Activated CD4-positive, alpha-beta T cell treated with anti-CD3 and anti-CD28 coated beads for 4 hours (primary cell): Measurements from ENCODE around the gene MACROD2.

Source experiments
- DNase-seq, 2 donors: peaks; one replicate each; pipeline ENCODE4 v3.0.0-alpha.2; 2020

MACROD2 gene

DNA sequence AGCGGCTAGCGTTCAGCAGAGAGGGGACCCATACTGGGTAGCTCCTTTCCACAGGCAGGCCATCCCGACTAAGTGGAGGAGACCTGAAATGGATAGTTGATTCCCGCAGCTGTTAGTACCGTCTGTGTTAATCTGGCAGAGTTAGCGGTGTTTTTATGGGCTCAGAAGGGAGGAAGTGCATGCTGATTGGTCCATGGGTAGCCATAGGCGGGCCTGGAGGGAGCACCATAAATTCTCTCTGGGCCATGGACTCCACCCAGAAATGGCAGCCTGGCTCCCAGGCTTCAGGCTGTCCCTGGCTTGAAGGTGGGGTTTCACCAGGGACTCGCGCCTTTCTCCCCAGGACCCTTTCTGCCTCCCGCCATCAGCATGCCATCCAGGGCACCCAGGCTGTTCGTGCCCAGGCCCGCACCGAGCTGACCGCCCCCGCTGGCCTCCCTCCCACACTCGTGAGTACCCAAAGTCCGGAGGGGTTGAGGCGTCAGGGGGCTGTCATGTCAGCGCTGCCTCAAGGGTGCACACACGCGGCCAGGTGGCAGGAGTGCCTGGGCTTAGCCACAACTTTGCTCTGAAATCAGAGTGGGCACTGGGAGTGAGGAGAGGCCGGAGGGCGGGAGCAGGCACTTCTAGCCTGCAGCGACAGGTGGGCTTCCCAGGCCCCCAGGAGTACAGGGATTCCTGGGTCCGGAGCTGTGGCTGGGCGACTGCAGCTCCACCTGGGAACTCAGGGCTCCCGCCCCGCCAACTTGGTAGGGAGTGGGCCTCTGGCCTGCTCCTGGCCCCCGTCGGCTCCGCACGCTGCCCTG is 1036.4 kb downstream of the MACROD2 start:
- no peak for DNase-seq

DNA sequence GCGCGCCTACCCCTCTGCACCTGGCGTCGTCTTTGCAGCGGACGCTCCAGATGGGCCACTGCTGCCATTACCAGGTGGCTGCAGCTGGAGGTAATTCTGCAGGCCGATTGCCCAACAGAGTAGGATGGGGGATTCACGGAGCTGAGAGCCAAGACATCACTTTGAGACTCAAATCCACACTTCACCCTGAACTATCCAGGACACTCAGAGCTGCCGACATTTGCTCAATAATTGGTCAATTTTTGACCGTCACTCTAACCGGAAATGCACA is 1037.0 kb downstream of the MACROD2 start:
- DNase-seq = no peak

DNA sequence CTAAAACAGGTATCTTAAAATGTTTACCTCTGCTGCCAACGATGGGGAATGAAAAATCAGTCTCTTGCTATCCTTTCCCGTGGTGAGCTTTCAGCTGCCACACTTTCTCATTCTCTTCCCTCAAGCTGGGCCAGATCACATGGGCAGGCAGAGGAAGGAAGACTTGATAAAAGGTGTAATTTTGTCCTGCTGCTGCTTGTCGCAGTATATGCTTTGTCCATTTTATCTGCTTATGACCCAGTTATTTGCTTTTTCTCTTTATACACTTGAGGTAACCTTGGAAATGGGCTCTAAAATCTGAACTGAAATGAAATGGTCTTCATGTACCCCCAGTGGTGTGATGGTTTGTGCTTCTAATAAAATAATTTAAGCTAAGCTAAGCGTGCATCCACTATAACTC is 1038.0 kb downstream of the MACROD2 start:
- no peak for DNase-seq

DNA sequence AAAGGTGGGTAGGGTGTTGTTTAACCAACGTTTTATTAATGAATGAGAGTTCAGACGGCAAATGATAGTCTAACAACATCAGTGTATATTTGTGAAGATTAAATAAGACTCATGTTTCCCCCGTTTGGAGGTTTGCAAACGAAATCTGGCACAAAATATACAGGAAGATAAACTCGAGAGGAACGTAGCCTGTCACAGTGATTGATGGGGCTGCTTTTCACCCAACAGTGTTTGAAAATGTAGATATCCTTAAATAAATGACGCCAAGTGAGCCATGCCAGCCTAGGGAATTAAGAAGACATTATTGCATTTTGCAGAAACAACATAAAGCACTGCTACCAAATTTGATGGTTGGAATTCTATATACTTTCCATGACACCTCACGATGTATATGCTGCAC is 1038.6 kb downstream of the MACROD2 start:
- DNase-seq = no peak

GRCh38 chr20:15036948-15037347 is 1041.6 kb downstream of the MACROD2 start:
- DNase-seq = no peak

GRCh38 chr20:15039088-15039752 is 1043.9 kb downstream of the MACROD2 start:
- DNase-seq = no peak

GRCh38 chr20:15042723-15043122 is 1047.4 kb downstream of the MACROD2 start:
- DNase-seq = no peak

- no peak for DNase-seq
Observed at GRCh38 chr20:15045246-15045645, 1049.9 kb downstream of the MACROD2 start.

- no peak for DNase-seq
Observed at GRCh38 chr20:15047042-15047441, 1051.7 kb downstream of the MACROD2 start.

DNA sequence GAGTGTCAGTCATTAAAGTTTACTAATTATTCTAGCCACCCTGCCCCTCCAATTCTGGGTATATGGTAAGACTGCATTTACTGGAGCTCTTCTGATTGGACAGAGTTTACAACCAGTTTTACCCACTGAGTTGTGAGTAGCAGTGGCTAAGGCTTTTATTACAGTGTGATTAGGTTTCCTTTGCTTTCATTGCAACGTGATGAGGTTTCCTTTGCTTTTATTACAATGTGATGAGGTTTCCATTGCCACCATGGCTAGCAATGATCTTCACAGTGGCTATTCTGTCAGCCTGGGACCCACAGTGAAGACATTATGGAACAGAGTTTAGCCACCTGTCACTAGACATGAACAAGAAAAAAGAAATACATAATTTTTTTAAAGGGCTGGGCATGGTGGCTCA is 1052.3 kb downstream of the MACROD2 start:
- DNase-seq = no peak

GRCh38 chr20:15056246-15056645 is 1060.9 kb downstream of the MACROD2 start:
- DNase-seq = no peak

DNA sequence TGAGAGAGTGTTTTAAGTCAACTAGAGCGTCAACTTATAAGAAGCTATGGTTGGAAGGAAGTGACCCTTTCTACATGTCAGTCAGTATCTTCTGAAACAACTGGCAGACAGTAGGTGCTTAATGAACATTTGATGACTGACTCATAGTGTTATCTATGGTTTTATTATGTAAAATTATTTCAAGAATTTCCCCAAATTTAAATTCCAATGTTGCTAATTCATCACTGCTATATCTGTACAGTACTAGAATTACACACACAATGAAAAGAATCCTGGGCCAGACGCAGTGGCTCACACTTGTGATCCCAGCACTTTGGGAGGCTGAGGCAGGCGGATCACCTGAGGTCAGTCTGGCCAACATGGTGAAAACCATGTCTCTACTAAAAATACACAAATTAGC is 1063.5 kb downstream of the MACROD2 start:
- DNase-seq = no peak

DNA sequence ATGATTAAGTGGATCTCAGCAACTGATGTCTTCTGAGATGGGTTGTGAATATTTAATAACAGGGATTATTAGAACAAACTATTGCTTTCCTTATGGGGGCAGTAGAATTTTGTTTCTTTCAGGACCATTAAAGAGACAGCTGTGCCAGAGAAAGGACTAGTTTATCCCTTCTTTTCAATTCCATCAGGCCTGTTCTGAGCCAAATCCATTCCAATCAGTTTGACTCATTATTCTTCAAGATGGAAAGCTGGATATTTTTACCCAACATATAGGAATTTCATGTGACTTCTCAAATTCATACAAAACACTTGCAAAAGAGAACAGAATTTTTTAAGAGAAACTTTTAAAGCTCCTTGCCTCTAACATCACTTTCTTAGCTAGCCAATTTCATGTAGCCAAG is 1064.1 kb downstream of the MACROD2 start:
- no peak for DNase-seq

- no peak for DNase-seq
Observed at GRCh38 chr20:15060265-15061060, 1065.1 kb downstream of the MACROD2 start.

DNA sequence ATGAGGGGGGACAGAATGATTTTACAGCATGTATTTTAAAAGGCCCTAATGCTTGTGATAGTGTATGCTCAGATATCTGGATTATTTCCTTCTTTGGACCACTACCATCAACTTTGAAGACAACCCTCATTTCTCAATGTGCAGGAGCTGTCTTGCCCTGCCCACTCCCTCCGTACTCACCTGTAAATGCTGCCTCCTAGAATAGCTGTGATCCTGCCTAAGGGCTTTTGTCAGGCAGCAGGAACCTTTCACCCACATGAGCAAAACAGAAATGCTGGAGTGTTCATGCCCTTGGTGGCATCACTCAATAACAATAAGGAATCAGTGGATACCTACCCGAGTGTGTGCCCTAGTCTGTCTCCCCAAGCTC is 1065.7 kb downstream of the MACROD2 start:
- no peak for DNase-seq

GRCh38 chr20:15061955-15062354 is 1066.6 kb downstream of the MACROD2 start:
- no peak for DNase-seq

DNA sequence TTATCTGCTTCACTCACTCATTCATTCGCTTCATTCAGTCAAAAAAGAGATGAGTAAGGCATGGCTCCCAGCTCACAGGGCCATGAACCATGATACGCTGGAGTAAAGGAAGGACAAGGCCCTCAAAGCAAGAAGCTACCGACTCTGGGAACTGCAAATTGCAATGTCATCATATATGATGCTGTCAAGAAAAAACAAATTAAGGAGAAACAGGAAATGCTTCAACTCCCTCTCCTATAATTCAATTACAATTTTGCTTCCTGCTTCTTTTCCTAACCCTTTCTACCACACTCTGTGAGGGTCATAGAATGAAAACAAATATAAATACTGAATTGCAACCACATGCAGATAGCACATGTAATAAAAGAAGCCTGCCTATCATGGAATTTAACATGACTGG is 1067.8 kb downstream of the MACROD2 start:
- DNase-seq = no peak

GRCh38 chr20:15064741-15065140 is 1069.4 kb downstream of the MACROD2 start:
- DNase-seq = no peak

DNA sequence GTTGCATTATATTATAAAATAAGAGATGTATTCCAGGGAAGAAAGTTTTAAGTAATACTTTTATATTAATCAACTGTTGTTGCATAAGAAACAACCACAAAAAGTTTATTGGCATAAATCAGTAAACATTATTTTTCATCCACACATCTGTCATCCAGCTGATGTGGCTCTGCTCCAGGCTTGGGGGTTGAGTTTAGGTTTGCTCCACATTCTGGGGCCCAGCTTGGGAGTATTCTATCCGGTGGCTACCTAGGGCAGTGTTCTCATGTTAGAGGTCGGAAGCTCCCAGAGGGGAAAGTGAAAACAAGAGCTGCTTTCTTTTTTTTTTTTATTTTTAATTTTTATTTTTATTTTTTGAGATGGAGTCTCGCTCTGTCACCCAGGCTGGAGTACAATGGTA is 1070.5 kb downstream of the MACROD2 start:
- DNase-seq = no peak

GRCh38 chr20:15068486-15068885 is 1073.2 kb downstream of the MACROD2 start:
- DNase-seq = no peak

- DNase-seq = no peak
Observed at GRCh38 chr20:15069355-15069754, 1074.0 kb downstream of the MACROD2 start.

DNA sequence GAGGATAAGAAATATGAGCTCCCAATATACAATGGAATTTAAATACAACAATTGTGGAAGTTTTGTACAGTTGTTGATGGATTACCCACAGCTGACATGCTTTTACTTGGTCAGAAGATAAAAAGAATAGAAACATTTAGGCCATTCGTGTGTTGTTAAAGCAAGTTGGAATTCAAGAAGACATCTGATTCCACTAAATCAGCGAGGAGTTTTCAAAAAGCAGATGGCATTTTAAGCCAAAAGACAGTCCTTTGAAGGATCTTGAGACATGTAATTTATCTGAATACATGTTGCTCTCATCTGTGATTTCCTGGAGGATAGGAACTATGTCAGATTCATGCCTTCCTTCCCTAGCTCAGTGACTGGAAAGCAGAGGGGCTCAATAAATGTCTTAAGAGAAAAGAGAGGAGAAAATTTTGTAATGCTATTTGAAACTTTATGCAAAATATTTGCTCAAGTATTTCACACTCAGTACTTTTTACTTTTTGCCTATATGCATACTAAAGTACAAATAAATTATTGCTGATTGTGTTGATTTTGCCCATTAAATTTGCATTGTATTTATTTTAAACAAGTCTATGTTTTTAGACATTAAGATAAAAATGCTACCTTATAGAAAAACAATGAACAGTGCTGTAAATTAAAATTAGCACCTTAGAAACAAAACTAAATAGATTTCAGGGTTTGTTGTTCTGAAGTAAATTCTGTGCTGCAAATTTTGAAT is 1075.9 kb downstream of the MACROD2 start:
- no peak for DNase-seq

DNA sequence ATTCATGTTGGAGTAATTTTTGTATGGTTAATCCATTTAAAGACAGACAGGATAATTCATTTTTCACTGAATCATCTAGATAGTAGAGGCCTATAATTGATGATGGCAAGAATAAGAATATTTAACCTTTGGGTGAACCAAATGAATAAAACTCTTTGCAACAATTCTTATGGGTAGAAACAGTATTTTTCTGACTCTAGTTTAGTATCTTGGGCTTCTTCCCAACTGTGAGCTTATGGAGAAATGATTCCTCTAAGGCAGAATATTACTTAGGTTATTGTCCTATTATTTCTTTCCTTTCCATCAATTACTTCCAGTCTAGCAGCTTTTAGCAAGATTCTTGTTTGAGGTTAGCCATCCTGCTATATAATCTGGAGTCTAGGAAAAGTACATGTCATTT is 1077.0 kb downstream of the MACROD2 start:
- DNase-seq = no peak
